ENCODE results near the gene IL4I1.
"Not testable (repeated sequence)": the region's sequence is repeated elsewhere in the genome, so short reads cannot be mapped to it uniquely, and the experiment has no call there.

DNA sequence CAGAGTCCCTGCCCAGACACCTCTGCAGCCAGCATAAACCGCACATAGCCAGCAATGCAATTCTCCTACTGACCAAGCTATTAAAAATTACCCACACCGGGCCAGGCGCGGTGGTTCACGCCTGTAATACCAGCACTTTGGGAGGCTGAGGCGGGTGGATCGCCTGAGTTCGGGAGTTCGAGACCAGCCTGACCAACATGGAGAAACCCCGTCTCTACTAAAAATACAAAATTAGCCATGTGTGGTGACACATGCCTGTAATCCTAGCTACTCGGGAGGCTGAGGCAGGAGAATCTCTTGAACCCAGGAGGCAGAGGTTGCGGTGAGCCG, 28.2 kb upstream of the IL4I1 start:
- TF ChIP-seq ZFX (IDR thresholded peaks at IDR 0.05); EZH2 (IDR thresholded peaks at IDR 0.05); CTCF (IDR thresholded peaks at IDR 0.05 in 2 of 3, conservative IDR thresholded peaks at IDR 0.05 in 1 of 3; ENCODE audit: borderline replicate concordance in 1 of 3, insufficient read depth in 1 of 3, low read depth in 2 of 3, low read length in 2 of 3); ELF1 (IDR thresholded peaks at IDR 0.05; ENCODE audit: borderline replicate concordance, low read depth): not testable (repeated sequence)
